HG02885 (cell line): ENCODE data around the gene IP6K1.
A peak's percentile ranks its signal among the peaks of the same experiment; 100 is the strongest.

Source experiments
- ATAC-seq: cut with Tn5 transposase; IDR thresholded peaks from one replicate; pipeline ENCODE4 v1.9.1; 2021; ENCODE audit warnings: mild to moderate bottlenecking; ENCODE audit not compliant: unreplicated experiment, poor library complexity

The IP6K1 gene

GRCh38 chr3:49715611-49716121 lies 70.7 kb downstream of the IP6K1 start:
- ATAC-seq: no peak

- ATAC-seq: no peak
Observed at GRCh38 chr3:49714728-49715550, 71.4 kb downstream of the IP6K1 start.

- no peak for ATAC-seq
Observed at GRCh38 chr3:49713336-49714105, 72.8 kb downstream of the IP6K1 start.

GRCh38 chr3:49712631-49713317 lies 73.6 kb downstream of the IP6K1 start:
- ATAC-seq: no peak

- no peak for ATAC-seq
Observed at GRCh38 chr3:49712166-49712565, 74.2 kb downstream of the IP6K1 start.

- ATAC-seq: no peak
Observed at GRCh38 chr3:49711489-49711888, 74.9 kb downstream of the IP6K1 start.

GRCh38 chr3:49709852-49710251 lies 76.5 kb downstream of the IP6K1 start:
- ATAC-seq: no peak

GRCh38 chr3:49707113-49707480 lies 79.2 kb downstream of the IP6K1 start:
- no peak for ATAC-seq

- no peak for ATAC-seq
Observed at GRCh38 chr3:49706456-49707112, 79.8 kb downstream of the IP6K1 start.

GRCh38 chr3:49705390-49705960 lies 80.9 kb downstream of the IP6K1 start:
- ATAC-seq: no peak

- no peak for ATAC-seq
Observed at GRCh38 chr3:49704629-49705028, 81.7 kb downstream of the IP6K1 start.

- ATAC-seq: no peak
Observed at GRCh38 chr3:49703956-49704355, 82.4 kb downstream of the IP6K1 start.

- peak; percentile 65 for ATAC-seq
Observed at GRCh38 chr3:49703443-49703927, 82.9 kb downstream of the IP6K1 start.

GRCh38 chr3:49702672-49703071 lies 83.7 kb downstream of the IP6K1 start:
- no peak for ATAC-seq

GRCh38 chr3:49701388-49702077 lies 84.8 kb downstream of the IP6K1 start:
- ATAC-seq: no peak

GRCh38 chr3:49700453-49701128 lies 85.8 kb downstream of the IP6K1 start:
- ATAC-seq: no peak

GRCh38 chr3:49700014-49700413 lies 86.3 kb downstream of the IP6K1 start:
- no peak for ATAC-seq

GRCh38 chr3:49699281-49699979 lies 86.9 kb downstream of the IP6K1 start:
- no peak for ATAC-seq
